K562 (cell line): ENCODE results near the gene ROMO1. TPM values are rescaled to one million over a fixed set of nuclear protein-coding genes. Genes with fewer than 3 reads are reported as not detected.

Experiments
- ARID2 ChIP-seq: fragments of 450-650 bp; IDR thresholded peaks from 2 replicates; pipeline ENCODE4 v1.6.1; 2017; ENCODE audit warnings: antibody characterized with exemption, mild to moderate bottlenecking
- BDP1 ChIP-seq: IDR thresholded peaks from 3 replicates; pipeline ENCODE4 v1.6.1; 2011; ENCODE audit not compliant: insufficient read length, insufficient read depth
- HLTF ChIP-seq: fragments of 450-650 bp; IDR thresholded peaks from 2 replicates; pipeline ENCODE4 v1.6.1; 2016
- KAT8 ChIP-seq: fragments of 450-650 bp; IDR thresholded peaks from 2 replicates; pipeline ENCODE4 v1.6.1; 2016; ENCODE audit warnings: low read depth, mild to moderate bottlenecking
- MAFG ChIP-seq: fragments of 450-650 bp; conservative IDR thresholded peaks from 2 replicates; pipeline ENCODE4 v1.6.1; 2016; ENCODE audit warnings: missing genetic modification characterization, missing compliant biosample characterization
- NCOA1 ChIP-seq: fragments of 450-650 bp; IDR thresholded peaks from 2 replicates; pipeline ENCODE4 v1.6.1; 2016; ENCODE audit warnings: low read depth
- NR4A1 ChIP-seq, 2 experiments: fragments of 250-450 bp in 1 of 2; fragments of 450-650 bp in 1 of 2; sonication (Bioruptor Pico) in 1 of 2; IDR thresholded peaks; 2 replicates each; pipeline versions ENCODE4 v1.4.0 to v1.6.1; 2016 to 2020; ENCODE audit warnings: mild to moderate bottlenecking in 2 of 2, missing compliant biosample characterization in 1 of 2, missing genetic modification characterization in 1 of 2, moderate library complexity in 1 of 2
- PRMT5 ChIP-seq: sonication (generic); formaldehyde crosslinking; IDR thresholded peaks from 2 replicates; pipeline ENCODE4 v1.5.0; 2020; ENCODE audit warnings: missing genetic modification reagents
- PTRF ChIP-seq: fragments of 450-650 bp; IDR thresholded peaks from 2 replicates; pipeline ENCODE4 v1.6.1; 2016; ENCODE audit warnings: mild to moderate bottlenecking, missing genetic modification characterization, missing compliant biosample characterization
- SMAD4 ChIP-seq: fragments of 250-450 bp; sonication (Bioruptor Pico); conservative IDR thresholded peaks from 2 replicates; pipeline ENCODE4 v1.8.0; 2021; ENCODE audit warnings: inconsistent platforms, mild to moderate bottlenecking, moderate library complexity
- TAL1 ChIP-seq: fragments of 450-650 bp; IDR thresholded peaks from 2 replicates; pipeline ENCODE4 v1.6.1; 2016; ENCODE audit warnings: mild to moderate bottlenecking
- TRIM25 ChIP-seq: fragments of 450-650 bp; IDR thresholded peaks from 2 replicates; pipeline ENCODE4 v1.7.0; 2016; ENCODE audit warnings: borderline replicate concordance
- TRIM28 ChIP-seq: fragments of 450-650 bp; IDR thresholded peaks from 2 replicates; pipeline ENCODE4 v1.6.1; 2017
- ZNF23 ChIP-seq: fragments of 250-450 bp; sonication (Bioruptor Pico); IDR thresholded peaks from 2 replicates; pipeline ENCODE4 v1.4.0; 2020; ENCODE audit warnings: mild to moderate bottlenecking
- ZNF589 ChIP-seq: fragments of 200-800 bp; sonication (Bioruptor generic); IDR thresholded peaks from 2 replicates; pipeline ENCODE4 v1.6.1; 2016; ENCODE audit warnings: low read depth, missing genetic modification characterization, missing compliant biosample characterization
- polyA plus RNA-seq, 8 experiments: library from polyadenylated mRNA; depleted of rRNA in 4 of 8; stranded (reverse) in 5 of 8; unstranded in 3 of 8; fragments of >200 nt; fragmentation: Nextera tagmentation in 2 of 8; fragmentation: Illumina TruSeq in 1 of 8; extraction: Ambion mirVana in 2 of 8; extraction: Trizol in 1 of 8; gene quantifications; 2 replicates each; pipeline versions ENCODE4 v1.2.1 to v1.2.3, GENCODE V29; 2011 to 2014; ENCODE audit warnings: inconsistent platforms in 1 of 8, missing spikeins in 1 of 8
- total RNA-seq, 7 experiments: library from RNA; depleted of rRNA in 6 of 7; stranded (reverse); fragments of >200 nt in 6 of 7; fragmentation: Illumina TruSeq in 2 of 7; extraction: Trizol in 2 of 7; gene quantifications; 2 replicates each; pipeline versions ENCODE4 v1.2.1 to v1.2.3, GENCODE V29; 2011 to 2021; ENCODE audit warnings: low replicate concordance in 1 of 7
- TF ChIP-seq, protein P1 (sequence below): fragments of 450-650 bp; conservative IDR thresholded peaks from 2 replicates; pipeline ENCODE4 v1.6.1; 2016; ENCODE audit warnings: missing genetic modification characterization, low read depth, mild to moderate bottlenecking, missing compliant biosample characterization, moderate library complexity
- TF ChIP-seq, protein P2 (sequence below): sonication (generic); IDR thresholded peaks from 2 replicates; pipeline ENCODE4 v1.6.1; 2016
- TF ChIP-seq, protein P3 (sequence below): fragments of 250-450 bp; sonication (Bioruptor Pico); IDR thresholded peaks from 2 replicates; pipeline ENCODE4 v1.8.0; 2022; ENCODE audit warnings: moderate library complexity, mild to moderate bottlenecking, inconsistent platforms
- TF ChIP-seq, protein P4 (sequence below): sonication (generic); formaldehyde crosslinking; IDR thresholded peaks from 2 replicates; pipeline ENCODE4 v1.8.1; 2022; ENCODE audit warnings: missing genetic modification reagents
- TF ChIP-seq, protein P5 (sequence below): fragments of 200-800 bp; sonication (Bioruptor generic); IDR thresholded peaks from 2 replicates; pipeline ENCODE4 v1.6.1; 2017; ENCODE audit warnings: missing genetic modification characterization, missing compliant biosample characterization

The ROMO1 gene
- total and polyA plus RNA-seq, 9 of the 15 experiments (the other 6 are each of a cell fraction or from before 2014, with no cell fraction given), result 31.8 to 741 (median 226) TPM

- TF ChIP-seq, protein P1, sequence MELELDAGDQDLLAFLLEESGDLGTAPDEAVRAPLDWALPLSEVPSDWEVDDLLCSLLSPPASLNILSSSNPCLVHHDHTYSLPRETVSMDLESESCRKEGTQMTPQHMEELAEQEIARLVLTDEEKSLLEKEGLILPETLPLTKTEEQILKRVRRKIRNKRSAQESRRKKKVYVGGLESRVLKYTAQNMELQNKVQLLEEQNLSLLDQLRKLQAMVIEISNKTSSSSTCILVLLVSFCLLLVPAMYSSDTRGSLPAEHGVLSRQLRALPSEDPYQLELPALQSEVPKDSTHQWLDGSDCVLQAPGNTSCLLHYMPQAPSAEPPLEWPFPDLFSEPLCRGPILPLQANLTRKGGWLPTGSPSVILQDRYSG (tag), result no peak
- TF ChIP-seq, protein P2, sequence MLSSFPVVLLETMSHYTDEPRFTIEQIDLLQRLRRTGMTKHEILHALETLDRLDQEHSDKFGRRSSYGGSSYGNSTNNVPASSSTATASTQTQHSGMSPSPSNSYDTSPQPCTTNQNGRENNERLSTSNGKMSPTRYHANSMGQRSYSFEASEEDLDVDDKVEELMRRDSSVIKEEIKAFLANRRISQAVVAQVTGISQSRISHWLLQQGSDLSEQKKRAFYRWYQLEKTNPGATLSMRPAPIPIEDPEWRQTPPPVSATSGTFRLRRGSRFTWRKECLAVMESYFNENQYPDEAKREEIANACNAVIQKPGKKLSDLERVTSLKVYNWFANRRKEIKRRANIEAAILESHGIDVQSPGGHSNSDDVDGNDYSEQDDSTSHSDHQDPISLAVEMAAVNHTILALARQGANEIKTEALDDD, result peak; percentile 44; the same call in 1 of the 2 replicates
- TF ChIP-seq, protein P3, sequence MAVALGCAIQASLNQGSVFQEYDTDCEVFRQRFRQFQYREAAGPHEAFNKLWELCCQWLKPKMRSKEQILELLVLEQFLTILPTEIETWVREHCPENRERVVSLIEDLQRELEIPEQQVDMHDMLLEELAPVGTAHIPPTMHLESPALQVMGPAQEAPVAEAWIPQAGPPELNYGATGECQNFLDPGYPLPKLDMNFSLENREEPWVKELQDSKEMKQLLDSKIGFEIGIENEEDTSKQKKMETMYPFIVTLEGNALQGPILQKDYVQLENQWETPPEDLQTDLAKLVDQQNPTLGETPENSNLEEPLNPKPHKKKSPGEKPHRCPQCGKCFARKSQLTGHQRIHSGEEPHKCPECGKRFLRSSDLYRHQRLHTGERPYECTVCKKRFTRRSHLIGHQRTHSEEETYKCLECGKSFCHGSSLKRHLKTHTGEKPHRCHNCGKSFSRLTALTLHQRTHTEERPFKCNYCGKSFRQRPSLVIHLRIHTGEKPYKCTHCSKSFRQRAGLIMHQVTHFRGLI (CRISPR knock-in tag), result no peak
- peak; percentile 68; the same call in 1 of the 2 replicates for TF ChIP-seq TRIM25
- TF ChIP-seq, protein P4, sequence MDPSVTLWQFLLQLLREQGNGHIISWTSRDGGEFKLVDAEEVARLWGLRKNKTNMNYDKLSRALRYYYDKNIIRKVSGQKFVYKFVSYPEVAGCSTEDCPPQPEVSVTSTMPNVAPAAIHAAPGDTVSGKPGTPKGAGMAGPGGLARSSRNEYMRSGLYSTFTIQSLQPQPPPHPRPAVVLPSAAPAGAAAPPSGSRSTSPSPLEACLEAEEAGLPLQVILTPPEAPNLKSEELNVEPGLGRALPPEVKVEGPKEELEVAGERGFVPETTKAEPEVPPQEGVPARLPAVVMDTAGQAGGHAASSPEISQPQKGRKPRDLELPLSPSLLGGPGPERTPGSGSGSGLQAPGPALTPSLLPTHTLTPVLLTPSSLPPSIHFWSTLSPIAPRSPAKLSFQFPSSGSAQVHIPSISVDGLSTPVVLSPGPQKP (CRISPR knock-in tag), result no peak
- peak; percentile 15; the same call in 1 of the 2 replicates for TF ChIP-seq ARID2
- TF ChIP-seq SMAD4, result peak; percentile 41; the same call in 1 of the 2 replicates
- no peak for TF ChIP-seq NR4A1 (CRISPR knock-in tag; IDR thresholded peaks at IDR 0.05)
- peak; percentile 72; the same call in 1 of the 2 replicates for TF ChIP-seq NR4A1 (tag; IDR thresholded peaks at IDR 0.05)
- TF ChIP-seq HLTF, result peak; percentile 78; the same call in 1 of the 2 replicates
- TF ChIP-seq ZNF23, result no peak
- no peak for TF ChIP-seq BDP1
- peak; percentile 34; the same call in 1 of the 2 replicates for TF ChIP-seq TRIM28
- peak; percentile 7; the same call in 1 of the 2 replicates for TF ChIP-seq PTRF (tag)
- peak; percentile 11; the same call in 1 of the 2 replicates for TF ChIP-seq TAL1
- no peak for TF ChIP-seq PRMT5 (CRISPR knock-in tag)
- TF ChIP-seq KAT8, result 0 out of 2 replicates have a peak, but pooled peaks have one; percentile 35
- TF ChIP-seq ZNF589, result peak; percentile 69; the same call in 1 of the 2 replicates
- TF ChIP-seq NCOA1, result 0 out of 2 replicates have a peak, but pooled peaks have one; percentile 15
- peak; percentile 97 for TF ChIP-seq MAFG (tag)
- TF ChIP-seq, protein P5, sequence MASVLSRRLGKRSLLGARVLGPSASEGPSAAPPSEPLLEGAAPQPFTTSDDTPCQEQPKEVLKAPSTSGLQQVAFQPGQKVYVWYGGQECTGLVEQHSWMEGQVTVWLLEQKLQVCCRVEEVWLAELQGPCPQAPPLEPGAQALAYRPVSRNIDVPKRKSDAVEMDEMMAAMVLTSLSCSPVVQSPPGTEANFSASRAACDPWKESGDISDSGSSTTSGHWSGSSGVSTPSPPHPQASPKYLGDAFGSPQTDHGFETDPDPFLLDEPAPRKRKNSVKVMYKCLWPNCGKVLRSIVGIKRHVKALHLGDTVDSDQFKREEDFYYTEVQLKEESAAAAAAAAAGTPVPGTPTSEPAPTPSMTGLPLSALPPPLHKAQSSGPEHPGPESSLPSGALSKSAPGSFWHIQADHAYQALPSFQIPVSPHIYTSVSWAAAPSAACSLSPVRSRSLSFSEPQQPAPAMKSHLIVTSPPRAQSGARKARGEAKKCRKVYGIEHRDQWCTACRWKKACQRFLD (CRISPR knock-in tag), result peak; percentile 82
Measured at GRCh38 chr20:35743693-35744491, 44.7 kb downstream of the ROMO1 start (continued).
